ENCODE data around the gene CYP4F22.

DNA sequence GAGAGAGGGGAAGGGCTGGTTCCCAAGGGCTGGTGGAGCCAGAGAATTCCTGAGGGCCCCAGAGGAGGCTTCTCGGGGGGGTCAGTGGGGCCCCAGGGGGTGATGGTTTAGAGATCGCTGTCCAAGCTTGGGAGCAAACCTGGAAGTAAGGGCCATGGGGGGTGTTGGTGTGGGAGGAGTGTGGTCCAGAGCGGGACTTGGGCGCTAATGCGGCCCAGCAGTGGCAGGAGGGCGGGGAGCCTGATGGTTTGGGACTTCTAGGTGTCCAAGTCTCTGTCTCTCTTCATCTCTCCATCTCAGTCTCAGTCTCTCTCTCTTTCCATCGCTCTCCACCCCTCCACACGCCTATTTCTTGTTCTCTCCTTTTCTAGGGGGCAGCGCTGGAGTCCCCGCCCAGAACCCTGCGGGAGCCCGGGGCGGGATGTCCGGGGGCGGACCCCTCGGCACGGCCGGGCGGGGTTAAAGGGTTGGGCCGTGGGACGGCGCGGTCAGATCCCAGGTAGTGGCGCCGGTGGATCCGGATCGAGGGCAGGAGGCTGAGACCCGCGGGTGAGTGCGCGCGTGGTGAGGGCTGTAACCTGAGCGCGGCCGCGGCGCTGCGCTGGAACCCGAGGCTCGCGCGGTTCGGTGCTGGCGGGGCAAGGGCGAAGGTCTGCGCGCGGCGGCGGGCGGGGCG, at the start of gene CYP4F22:
- TF ChIP-seq EZH2phosphoT487 (IDR thresholded peaks at IDR 0.05; ENCODE audit: insufficient read depth, low read depth) (no peak), EZH2 (IDR thresholded peaks at IDR 0.05; ENCODE audit: insufficient read depth, poor library complexity, severe bottlenecking) (no peak)

Data from GM23248 (cell line).